ENCODE data around the gene IL17REL.

Gene IL17REL

GRCh38 chr22:50056214-50056972, 43.8 kb upstream of the IL17REL start:
- Histone ChIP-seq H3K36me3 (ENCODE audit: control insufficient read depth, insufficient read depth, low read length) (no peaks in the 10 kb centered on the region), H3K9ac (ENCODE audit: low read length) (no peak overlapping the region)

GRCh38 chr22:50053861-50054260, 41.3 kb upstream of the IL17REL start:
- peaks cover 3% of the 10 kb centered on the region; the same call in 1 of the 2 replicates for H3K9me3 ChIP-seq (ENCODE audit: control insufficient read depth, insufficient read depth, low read depth, low read length)
- no peak overlapping the region for H3K4me3 ChIP-seq (ENCODE audit: low read depth, low read length)
- peaks cover 14% of the 10 kb centered on the region for H3K27me3 ChIP-seq (ENCODE audit: control insufficient read depth, insufficient read depth, low read length)
- no peak overlapping the region for H3K9ac ChIP-seq (ENCODE audit: low read length)
- H3K36me3 ChIP-seq (ENCODE audit: control insufficient read depth, insufficient read depth, low read length), result no peaks in the 10 kb centered on the region
- no peak overlapping the region for H3K27ac ChIP-seq (ENCODE audit: low read depth, low read length)
- no peaks in the 10 kb centered on the region for H3K4me1 ChIP-seq (ENCODE audit: control insufficient read depth, insufficient read depth, low read length)

More at GRCh38 chr22:50056214-50056972, 43.8 kb upstream of the IL17REL start:
- H3K9me3 ChIP-seq (ENCODE audit: control insufficient read depth, insufficient read depth, low read depth, low read length), result peaks cover 3% of the 10 kb centered on the region; the same call in 1 of the 2 replicates
- H3K4me1 ChIP-seq (ENCODE audit: control insufficient read depth, insufficient read depth, low read length), result no peaks in the 10 kb centered on the region; the same call in 1 of the 2 replicates
- H3K27me3 ChIP-seq (ENCODE audit: control insufficient read depth, insufficient read depth, low read length), result peaks cover 15% of the 10 kb centered on the region
- H3K4me3 ChIP-seq (ENCODE audit: low read depth, low read length), result no peak overlapping the region
- no peak overlapping the region for H3K27ac ChIP-seq (ENCODE audit: low read depth, low read length)

GRCh38 chr22:50051930-50052329, 39.4 kb upstream of the IL17REL start:
- Histone ChIP-seq H3K9me3 (ENCODE audit: control insufficient read depth, insufficient read depth, low read depth, low read length) (peaks cover 3% of the 10 kb centered on the region; the same call in 1 of the 2 replicates), H3K9ac (ENCODE audit: low read length) (no peak overlapping the region), H3K27ac (ENCODE audit: low read depth, low read length) (no peak overlapping the region), H3K27me3 (ENCODE audit: control insufficient read depth, insufficient read depth, low read length) (no peaks in the 10 kb centered on the region; the same call in 1 of the 2 replicates), H3K36me3 (ENCODE audit: control insufficient read depth, insufficient read depth, low read length) (no peaks in the 10 kb centered on the region), H3K4me3 (ENCODE audit: low read depth, low read length) (no peak overlapping the region), H3K4me1 (ENCODE audit: control insufficient read depth, insufficient read depth, low read length) (no peaks in the 10 kb centered on the region)

GRCh38 chr22:50049299-50050195, 37.0 kb upstream of the IL17REL start:
- H3K27ac ChIP-seq (ENCODE audit: low read depth, low read length), result no peak overlapping the region
- no peak overlapping the region for H3K9ac ChIP-seq (ENCODE audit: low read length)
- H3K27me3 ChIP-seq (ENCODE audit: control insufficient read depth, insufficient read depth, low read length), result no peaks in the 10 kb centered on the region; the same call in 1 of the 2 replicates
- no peaks in the 10 kb centered on the region for H3K4me1 ChIP-seq (ENCODE audit: control insufficient read depth, insufficient read depth, low read length)
- H3K9me3 ChIP-seq (ENCODE audit: control insufficient read depth, insufficient read depth, low read depth, low read length), result peaks cover 3% of the 10 kb centered on the region; the same call in 1 of the 2 replicates
- no peaks in the 10 kb centered on the region for H3K36me3 ChIP-seq (ENCODE audit: control insufficient read depth, insufficient read depth, low read length)
- no peak overlapping the region for H3K4me3 ChIP-seq (ENCODE audit: low read depth, low read length)

DNA sequence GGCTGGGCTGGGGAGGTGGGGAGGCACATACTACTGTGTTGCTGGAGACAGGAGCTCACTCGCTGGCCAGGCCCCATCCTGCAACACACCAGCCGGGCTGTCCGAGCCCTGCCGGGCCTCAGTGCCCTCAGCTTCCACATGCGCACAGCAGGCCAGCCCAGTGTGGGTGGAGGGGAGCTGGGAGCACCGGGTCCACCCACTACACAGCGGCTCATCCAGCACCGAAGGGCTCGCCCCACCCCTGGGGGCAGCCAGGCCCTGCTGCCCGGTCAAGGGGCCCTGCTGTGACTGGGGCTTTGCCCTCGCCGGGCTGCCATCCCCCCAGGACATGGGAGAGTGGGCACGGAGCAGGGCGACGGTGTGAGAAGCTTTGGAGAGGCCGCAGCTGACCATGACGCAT, 36.3 kb upstream of the IL17REL start:
- Histone ChIP-seq H3K27me3 (ENCODE audit: control insufficient read depth, insufficient read depth, low read length) (no peaks in the 10 kb centered on the region; the same call in 1 of the 2 replicates), H3K9me3 (ENCODE audit: control insufficient read depth, insufficient read depth, low read depth, low read length) (peaks cover 1% of the 10 kb centered on the region; the same call in 1 of the 2 replicates), H3K4me1 (ENCODE audit: control insufficient read depth, insufficient read depth, low read length) (no peaks in the 10 kb centered on the region), H3K36me3 (ENCODE audit: control insufficient read depth, insufficient read depth, low read length) (no peaks in the 10 kb centered on the region), H3K27ac (ENCODE audit: low read depth, low read length) (no peak overlapping the region), H3K4me3 (ENCODE audit: low read depth, low read length) (no peak overlapping the region), H3K9ac (ENCODE audit: low read length) (no peak overlapping the region)

DNA sequence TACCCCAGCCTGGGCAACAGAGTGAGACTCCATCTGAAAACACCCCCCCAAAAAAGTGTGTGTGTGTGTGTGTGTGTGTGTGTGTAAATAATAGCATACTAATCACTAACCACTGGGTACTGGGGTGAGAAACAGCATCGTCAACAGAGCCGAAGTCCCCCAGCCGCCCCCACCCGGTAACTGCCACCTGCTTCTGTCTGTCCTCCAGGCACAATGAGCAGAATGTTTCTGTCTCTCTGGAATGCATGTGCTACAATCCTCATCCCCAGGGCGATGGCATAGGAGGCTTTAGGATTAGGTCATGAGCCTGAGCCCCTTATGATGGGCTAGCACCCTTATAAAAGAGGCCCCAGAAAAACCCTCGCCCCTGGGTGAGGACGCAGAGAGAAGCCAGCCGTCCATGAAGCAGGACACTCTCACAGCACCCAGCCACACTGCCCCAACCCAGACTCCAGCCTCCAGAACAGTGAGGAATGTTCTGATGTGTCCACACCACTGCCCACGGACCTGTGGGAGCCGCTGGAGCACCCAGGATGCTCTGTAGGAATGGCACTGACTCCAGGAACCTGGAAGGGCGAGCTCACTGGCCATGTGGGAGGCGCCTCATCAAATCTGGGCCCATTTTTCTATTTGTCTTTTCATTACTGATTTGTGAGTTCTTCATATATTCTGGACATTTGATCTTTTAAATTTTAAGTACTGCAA, 35.6 kb upstream of the IL17REL start:
- H3K27ac ChIP-seq (ENCODE audit: low read depth, low read length), result no peak overlapping the region
- no peaks in the 10 kb centered on the region for H3K27me3 ChIP-seq (ENCODE audit: control insufficient read depth, insufficient read depth, low read length)
- H3K4me1 ChIP-seq (ENCODE audit: control insufficient read depth, insufficient read depth, low read length), result no peaks in the 10 kb centered on the region
- H3K9me3 ChIP-seq (ENCODE audit: control insufficient read depth, insufficient read depth, low read depth, low read length), result no peaks in the 10 kb centered on the region
- no peaks in the 10 kb centered on the region for H3K36me3 ChIP-seq (ENCODE audit: control insufficient read depth, insufficient read depth, low read length)
- no peak overlapping the region for H3K9ac ChIP-seq (ENCODE audit: low read length)
- H3K4me3 ChIP-seq (ENCODE audit: low read depth, low read length), result no peak overlapping the region

- no peaks in the 10 kb centered on the region for H3K9me3 ChIP-seq (ENCODE audit: control insufficient read depth, insufficient read depth, low read depth, low read length)
- H3K9ac ChIP-seq (ENCODE audit: low read length), result no peak overlapping the region
- H3K27ac ChIP-seq (ENCODE audit: low read depth, low read length), result no peak overlapping the region
- no peak overlapping the region for H3K4me3 ChIP-seq (ENCODE audit: low read depth, low read length)
- no peaks in the 10 kb centered on the region for H3K27me3 ChIP-seq (ENCODE audit: control insufficient read depth, insufficient read depth, low read length)
- no peaks in the 10 kb centered on the region for H3K36me3 ChIP-seq (ENCODE audit: control insufficient read depth, insufficient read depth, low read length)
- H3K4me1 ChIP-seq (ENCODE audit: control insufficient read depth, insufficient read depth, low read length), result no peaks in the 10 kb centered on the region
Measured at GRCh38 chr22:50047346-50047745, 34.8 kb upstream of the IL17REL start.

GRCh38 chr22:50046481-50047245, 34.1 kb upstream of the IL17REL start:
- H3K4me1 ChIP-seq (ENCODE audit: control insufficient read depth, insufficient read depth, low read length), result no peaks in the 10 kb centered on the region
- no peaks in the 10 kb centered on the region for H3K9me3 ChIP-seq (ENCODE audit: control insufficient read depth, insufficient read depth, low read depth, low read length)
- H3K9ac ChIP-seq (ENCODE audit: low read length), result no peak overlapping the region
- no peaks in the 10 kb centered on the region for H3K36me3 ChIP-seq (ENCODE audit: control insufficient read depth, insufficient read depth, low read length)
- no peak overlapping the region for H3K27ac ChIP-seq (ENCODE audit: low read depth, low read length)
- H3K4me3 ChIP-seq (ENCODE audit: low read depth, low read length), result no peak overlapping the region
- H3K27me3 ChIP-seq (ENCODE audit: control insufficient read depth, insufficient read depth, low read length), result no peaks in the 10 kb centered on the region; the same call in 1 of the 2 replicates

DNA sequence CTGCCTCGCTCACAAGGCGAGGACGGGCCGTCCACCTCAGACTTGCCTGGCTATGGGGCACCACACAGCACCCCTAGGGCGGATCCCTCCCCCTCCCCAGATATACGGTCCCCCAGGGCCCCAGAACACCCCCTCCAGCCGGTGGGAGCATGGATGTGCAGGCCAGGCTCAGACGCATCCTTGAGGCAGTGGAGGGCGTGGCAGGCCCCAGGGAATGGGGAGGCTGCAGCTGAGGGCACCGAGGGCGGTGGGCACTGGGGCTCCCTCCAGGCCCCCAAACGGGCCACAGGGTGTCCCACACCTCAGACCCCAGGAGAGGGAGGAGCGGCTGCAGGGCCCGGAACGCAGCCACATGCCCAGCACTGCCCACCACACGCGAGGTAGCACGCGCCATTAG, 33.5 kb upstream of the IL17REL start:
- no peak overlapping the region for H3K4me3 ChIP-seq (ENCODE audit: low read depth, low read length)
- no peaks in the 10 kb centered on the region for H3K36me3 ChIP-seq (ENCODE audit: control insufficient read depth, insufficient read depth, low read length)
- H3K27me3 ChIP-seq (ENCODE audit: control insufficient read depth, insufficient read depth, low read length), result no peaks in the 10 kb centered on the region; the same call in 1 of the 2 replicates

More for the DNA sequence above, 33.5 kb upstream of the IL17REL start:
- Histone ChIP-seq H3K4me1 (ENCODE audit: control insufficient read depth, insufficient read depth, low read length) (no peaks in the 10 kb centered on the region), H3K9me3 (ENCODE audit: control insufficient read depth, insufficient read depth, low read depth, low read length) (no peaks in the 10 kb centered on the region), H3K9ac (ENCODE audit: low read length) (no peak overlapping the region), H3K27ac (ENCODE audit: low read depth, low read length) (no peak overlapping the region)

Measured in HUES6 (cell line).